ENCODE results near the gene GPR61.

Gene GPR61

DNA sequence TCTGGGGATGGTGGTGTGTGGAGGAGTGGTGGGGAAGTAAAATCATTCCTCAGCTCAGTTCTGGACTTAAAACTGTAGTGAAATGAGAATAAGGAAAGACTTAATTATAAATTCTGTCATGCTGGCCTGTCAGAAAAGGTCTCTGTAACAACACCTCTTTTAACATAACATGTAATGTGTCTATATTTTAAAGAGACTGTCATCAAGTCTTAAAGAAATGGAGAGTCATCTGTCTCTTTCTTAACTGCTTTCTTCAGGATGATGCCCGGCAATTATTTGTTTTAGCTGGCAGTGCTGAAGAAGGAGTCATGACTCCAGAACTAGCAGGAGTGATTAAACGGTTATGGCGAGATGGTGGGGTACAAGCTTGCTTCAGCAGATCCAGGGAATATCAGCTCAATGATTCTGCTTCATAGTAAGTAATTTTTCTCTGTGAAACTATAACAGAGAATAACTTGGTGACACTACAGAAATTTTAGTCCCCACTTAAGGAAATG lies 39.3 kb downstream of the GPR61 start:
- DNase-seq = no peak

DNA sequence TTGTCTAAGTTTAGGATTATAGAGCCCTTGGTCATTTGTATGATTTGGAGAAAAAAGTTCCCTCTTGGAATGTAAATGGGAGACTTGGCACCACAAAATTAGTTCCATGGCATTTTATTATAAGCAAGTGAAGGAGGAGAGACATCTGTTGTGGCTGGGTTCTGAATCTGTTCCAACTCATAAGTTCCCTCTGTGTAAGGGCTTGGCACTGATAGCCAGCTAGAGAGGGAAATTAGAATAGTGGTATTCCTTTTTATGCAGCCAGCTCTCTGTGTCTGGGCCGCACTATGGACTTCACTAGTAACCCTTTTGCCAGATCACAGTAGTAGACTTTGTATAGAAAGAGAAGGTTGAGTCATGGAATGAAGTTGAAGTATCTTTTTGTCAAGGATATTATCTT lies 39.8 kb downstream of the GPR61 start:
- no peak for DNase-seq

DNA sequence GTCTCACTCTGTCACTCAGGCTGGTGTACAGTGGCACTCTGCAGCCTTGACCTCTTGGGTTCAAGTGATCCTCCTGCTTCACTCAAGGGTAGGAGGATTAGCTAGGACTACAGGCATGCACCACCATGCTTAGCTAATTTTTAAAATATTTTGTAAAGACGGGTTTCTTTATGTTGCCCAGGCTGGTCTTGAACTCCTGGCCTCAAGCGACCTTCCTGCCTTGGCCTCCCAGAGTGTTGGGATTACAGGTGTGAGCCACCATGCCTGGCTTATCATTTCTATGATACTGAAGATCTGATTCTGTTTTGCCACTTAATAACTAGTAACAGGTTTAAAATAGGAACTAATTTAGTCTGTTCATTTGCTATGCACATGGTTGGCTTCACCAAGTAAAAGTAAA lies 42.3 kb downstream of the GPR61 start:
- no peak for DNase-seq

DNA sequence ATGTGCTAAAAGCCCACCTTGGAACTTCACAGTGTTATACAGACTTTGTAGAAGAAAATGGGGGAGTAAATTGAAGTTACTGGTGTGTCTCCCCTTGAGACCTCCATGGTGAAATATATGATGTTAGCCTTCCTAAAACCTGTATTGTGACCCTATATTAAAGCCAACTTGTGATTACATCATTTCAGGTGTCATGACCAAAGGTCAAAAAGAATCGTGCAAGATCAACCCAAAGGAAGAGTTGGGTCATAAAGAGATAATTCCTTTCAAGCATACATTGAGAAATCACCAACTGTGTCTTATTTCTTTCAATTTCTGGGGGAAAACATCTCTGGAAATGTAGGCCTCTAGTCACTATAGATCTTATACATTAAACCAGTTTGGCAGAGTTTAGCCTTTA lies 45.1 kb downstream of the GPR61 start:
- no peak for DNase-seq

DNA sequence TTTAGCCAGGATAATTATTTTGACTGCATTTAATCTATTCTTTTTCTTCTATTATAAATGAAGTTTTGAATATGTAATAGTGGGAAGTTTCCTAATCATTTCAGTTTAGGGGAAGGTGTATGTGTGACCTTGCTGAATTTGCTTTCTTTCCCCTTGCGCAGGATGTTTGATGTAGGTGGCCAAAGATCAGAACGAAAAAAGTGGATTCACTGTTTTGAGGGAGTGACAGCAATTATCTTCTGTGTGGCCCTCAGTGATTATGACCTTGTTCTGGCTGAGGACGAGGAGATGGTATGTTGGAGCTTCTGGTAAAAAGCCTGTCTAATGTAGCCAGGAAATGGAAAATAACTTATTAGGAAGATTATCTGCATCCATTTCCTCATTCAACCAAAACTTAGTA lies 46.4 kb downstream of the GPR61 start:
- no peak for DNase-seq

DNA sequence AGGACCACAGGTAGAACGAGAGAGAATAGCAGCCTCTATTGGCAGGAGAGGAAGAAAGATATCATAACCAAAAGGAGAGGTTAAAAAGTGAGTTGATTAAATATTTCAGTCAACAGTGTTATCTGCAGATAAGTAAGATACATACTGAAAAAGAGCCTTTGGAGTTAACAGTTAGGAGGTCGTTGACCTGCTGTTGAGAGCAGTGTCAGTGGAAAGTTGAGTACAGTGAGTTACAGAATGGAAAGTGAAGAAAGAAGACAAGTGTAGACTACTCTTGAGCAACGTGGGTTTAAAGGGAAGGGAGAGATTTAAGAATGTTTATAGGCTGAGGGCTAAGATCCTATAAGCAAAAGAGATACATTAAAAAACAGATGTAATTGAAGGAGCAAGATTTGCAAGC lies 49.5 kb downstream of the GPR61 start:
- DNase-seq = no peak

DNA sequence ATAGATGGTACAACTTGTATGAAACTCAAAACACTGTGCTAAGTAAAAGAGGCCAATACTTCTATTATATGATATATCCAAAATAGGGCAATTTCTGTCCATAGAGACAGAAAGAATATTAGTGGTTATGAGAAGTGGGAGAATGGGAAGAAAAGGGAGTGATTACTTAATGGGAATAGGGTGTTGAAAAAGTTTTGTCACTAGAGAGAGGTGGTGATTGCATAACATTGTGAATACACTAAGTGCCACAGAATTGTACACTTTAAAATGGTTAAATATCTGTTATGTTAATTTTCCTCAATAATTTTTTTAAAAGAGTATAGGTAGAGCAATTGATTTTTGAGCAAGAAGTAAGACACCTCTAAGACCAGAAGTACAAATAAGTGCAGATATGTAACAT lies 50.0 kb downstream of the GPR61 start:
- DNase-seq = no peak

DNA sequence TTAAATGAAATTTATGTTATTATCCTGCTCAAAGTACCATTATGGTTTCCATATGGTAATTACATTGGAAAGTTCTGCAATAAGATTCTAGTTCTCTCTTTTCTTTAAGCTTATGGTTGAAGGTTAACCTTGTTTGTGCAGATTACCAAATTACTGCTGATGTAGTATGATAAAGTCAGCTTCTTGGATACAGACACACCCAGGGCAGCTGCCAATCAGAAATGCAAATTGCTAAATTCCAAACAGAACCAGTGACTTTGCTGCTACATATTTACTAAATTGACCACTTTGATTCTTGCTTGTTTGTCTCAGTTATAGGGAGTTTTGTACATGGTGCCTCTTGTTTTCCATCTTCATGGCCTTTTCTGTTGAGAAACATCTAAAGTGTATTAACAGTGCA lies 53.2 kb downstream of the GPR61 start:
- no peak for DNase-seq

DNA sequence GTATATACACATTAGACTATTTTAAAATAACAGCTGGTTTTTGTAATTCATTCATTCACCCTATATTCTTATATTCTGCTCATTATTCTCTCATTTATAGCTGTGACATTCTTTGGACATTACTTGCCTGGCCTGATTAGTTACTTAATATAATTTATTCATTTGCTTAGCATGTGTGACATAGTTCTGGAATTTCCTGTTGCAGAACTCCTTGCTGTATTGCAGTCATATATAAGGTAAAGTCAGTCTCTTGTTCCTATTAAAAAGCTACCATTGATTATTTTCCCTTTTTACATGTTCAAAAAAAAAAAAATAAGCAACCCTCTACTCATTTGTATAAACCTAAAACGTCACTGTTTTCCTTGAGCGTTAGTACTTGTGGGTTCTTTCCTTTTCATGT lies 55.9 kb downstream of the GPR61 start:
- DNase-seq = no peak
